GM23338 (cell line): ENCODE data around the gene INO80C. TPM values are rescaled to one million over a fixed set of nuclear protein-coding genes. Genes with fewer than 3 reads are reported as not detected.

Experiments
- ATAC-seq: fragments of 200-7000 bp; cut with Tn5 transposase; 3 replicates; pipeline ENCODE4 v1.9.1; 2020
- DNase-seq: peaks from one replicate; pipeline ENCODE4 v3.0.0-alpha.2; 2015; ENCODE audit warnings: low spot score
- H2AFZ ChIP-seq: fragments of 200-600 bp; sonication (generic); 2 replicates; pipeline ENCODE4 v1.8.0; 2016; ENCODE audit warnings: antibody characterized with exemption, mild to moderate bottlenecking, moderate library complexity
- H3F3A ChIP-seq: fragments of 200-600 bp; sonication (generic); replicated peaks from 2 replicates; pipeline ENCODE4 v1.8.0; 2017; ENCODE audit warnings: antibody characterized with exemption, mixed run types, low read depth
- H3K27ac ChIP-seq: fragments of 200-600 bp; sonication (generic); 2 replicates; pipeline ENCODE4 v1.6.1; 2016; ENCODE audit warnings: low read depth
- H3K27me3 ChIP-seq: fragments of 200-600 bp; sonication (generic); 2 replicates; pipeline ENCODE4 v1.8.0; 2016; ENCODE audit warnings: mild to moderate bottlenecking, mixed run types, moderate library complexity; ENCODE audit not compliant: insufficient read depth
- H3K36me3 ChIP-seq: fragments of 200-600 bp; sonication (generic); 2 replicates; pipeline ENCODE4 v1.8.0; 2016; ENCODE audit warnings: mild to moderate bottlenecking; ENCODE audit not compliant: insufficient read depth
- H3K4me1 ChIP-seq: fragments of 200-600 bp; sonication (generic); 2 replicates; pipeline ENCODE4 v1.8.0; 2016; ENCODE audit warnings: mild to moderate bottlenecking, moderate library complexity; ENCODE audit not compliant: insufficient read depth
- H3K4me2 ChIP-seq: fragments of 200-600 bp; sonication (generic); 2 replicates; pipeline ENCODE4 v1.7.1; 2017; ENCODE audit warnings: mixed run types
- H3K4me3 ChIP-seq: fragments of 200-600 bp; sonication (generic); 2 replicates; pipeline ENCODE4 v1.6.1; 2016; ENCODE audit warnings: mixed run types
- H3K79me2 ChIP-seq: fragments of 200-600 bp; sonication (generic); replicated peaks from 2 replicates; pipeline ENCODE4 v1.8.0; 2017; ENCODE audit warnings: mild to moderate bottlenecking; ENCODE audit not compliant: insufficient read depth
- H3K9me2 ChIP-seq: fragments of 200-600 bp; sonication (generic); 2 replicates; pipeline ENCODE4 v1.8.0; 2017; ENCODE audit not compliant: insufficient read depth
- H4K20me1 ChIP-seq: fragments of 200-600 bp; sonication (generic); replicated peaks from 2 replicates; pipeline ENCODE4 v1.8.0; 2017; ENCODE audit warnings: mild to moderate bottlenecking; ENCODE audit not compliant: insufficient read depth
- H3K27ac Mint-ChIP-seq: 2 replicates; pipeline ENCODE4 v1.8.0; 2020; ENCODE audit warnings: inconsistent platforms, mild to moderate bottlenecking, moderate library complexity, mixed read lengths
- H3K27me3 Mint-ChIP-seq: 3 replicates; pipeline ENCODE4 v1.8.0; 2022; ENCODE audit warnings: low read depth, mild to moderate bottlenecking, moderate library complexity, mixed read lengths, inconsistent platforms; ENCODE audit not compliant: insufficient read depth, poor library complexity
- H3K36me3 Mint-ChIP-seq: 3 replicates; pipeline ENCODE4 v1.8.0; 2021; ENCODE audit warnings: low read depth, mild to moderate bottlenecking, inconsistent platforms, moderate library complexity, mixed read lengths
- H3K4me1 Mint-ChIP-seq: 3 replicates; pipeline ENCODE4 v1.8.0; 2020; ENCODE audit warnings: mild to moderate bottlenecking, inconsistent platforms, mixed read lengths
- H3K4me3 Mint-ChIP-seq: 3 replicates; pipeline ENCODE4 v1.8.0; 2021; ENCODE audit warnings: moderate library complexity, mild to moderate bottlenecking, inconsistent platforms, mixed read lengths
- H3K9me3 Mint-ChIP-seq: 3 replicates; pipeline ENCODE4 v1.8.0; 2020; ENCODE audit warnings: moderate library complexity, mild to moderate bottlenecking, inconsistent platforms, mixed read lengths
- CREB1 ChIP-seq: fragments of 250-450 bp; sonication (Bioruptor Pico); IDR thresholded peaks from 2 replicates; pipeline ENCODE4 v1.5.0; 2020; ENCODE audit warnings: low read depth, mild to moderate bottlenecking, moderate library complexity
- EZH2 ChIP-seq: fragments of 200-600 bp; sonication (generic); IDR thresholded peaks from one replicate; pipeline ENCODE4 v1.8.0; 2017; ENCODE audit warnings: antibody characterized with exemption, mild to moderate bottlenecking, low read depth; ENCODE audit not compliant: unreplicated experiment
- EZH2phosphoT487 ChIP-seq: fragments of 200-600 bp; sonication (generic); IDR thresholded peaks from one replicate; pipeline ENCODE4 v1.8.1; 2018; ENCODE audit warnings: antibody characterized with exemption; ENCODE audit not compliant: unreplicated experiment
- JUNB ChIP-seq: IDR thresholded peaks from one replicate; pipeline ENCODE4 v1.6.1; 2016; ENCODE audit warnings: antibody characterized with exemption; ENCODE audit not compliant: unreplicated experiment
- NANOG ChIP-seq: IDR thresholded peaks from 2 replicates; pipeline ENCODE4 v1.6.1; 2016; ENCODE audit warnings: antibody characterized with exemption, borderline replicate concordance
- POLR2AphosphoS5 ChIP-seq: IDR thresholded peaks from 2 replicates; pipeline ENCODE4 v1.6.1; 2016; ENCODE audit warnings: antibody characterized with exemption, low read depth
- STAT1 ChIP-seq: IDR thresholded peaks from one replicate; pipeline ENCODE4 v1.6.1; 2016; ENCODE audit warnings: antibody characterized with exemption; ENCODE audit not compliant: unreplicated experiment
- ZNF114 ChIP-seq: fragments of 250-450 bp; sonication (Bioruptor Pico); IDR thresholded peaks from 2 replicates; pipeline ENCODE4 v1.5.0; 2020; ENCODE audit warnings: mild to moderate bottlenecking, moderate library complexity
- ZNF331 ChIP-seq: fragments of 250-450 bp; sonication (Bioruptor Pico); IDR thresholded peaks from 2 replicates; pipeline ENCODE4 v1.5.0; 2020; ENCODE audit warnings: low read depth, mild to moderate bottlenecking, moderate library complexity
- polyA plus RNA-seq: library from polyadenylated mRNA; unstranded; fragments of >200 nt; fragmentation: Nextera tagmentation; extraction: Ambion mirVana; gene quantifications from 2 replicates; pipeline ENCODE4 v1.2.1, GENCODE V29; 2016
- total RNA-seq: library from RNA; depleted of rRNA; stranded (reverse); fragments of >200 nt; shearing (Covaris generic); gene quantifications from 2 replicates; pipeline ENCODE4 v1.2.3, GENCODE V29; 2014
- TF ChIP-seq, protein P1 (sequence below), 2 experiments: fragments of 200-600 bp in 1 of 2; sonication (generic) in 1 of 2; conservative IDR thresholded peaks; 2 replicates each; pipeline versions ENCODE4 v1.5.1 to v1.6.1; 2016 to 2017; ENCODE audit warnings: antibody characterized with exemption in 2 of 2, low read depth in 2 of 2, mild to moderate bottlenecking in 2 of 2, moderate library complexity in 1 of 2
- TF ChIP-seq, protein P2 (sequence below): IDR thresholded peaks from one replicate; pipeline ENCODE4 v1.6.1; 2018; ENCODE audit warnings: antibody characterized with exemption; ENCODE audit not compliant: unreplicated experiment
- TF ChIP-seq, protein P3 (sequence below): IDR thresholded peaks from 2 replicates; pipeline ENCODE4 v1.6.1; 2016; ENCODE audit warnings: antibody characterized with exemption
- TF ChIP-seq, protein P4 (sequence below): fragments of 250-450 bp; sonication (Bioruptor Pico); IDR thresholded peaks from 2 replicates; pipeline ENCODE4 v1.5.0; 2020; ENCODE audit warnings: mild to moderate bottlenecking, moderate library complexity

INO80C gene
- total and polyA plus RNA-seq, 2 experiments from 2014 or later = 16.3 to 52.3 TPM

DNA sequence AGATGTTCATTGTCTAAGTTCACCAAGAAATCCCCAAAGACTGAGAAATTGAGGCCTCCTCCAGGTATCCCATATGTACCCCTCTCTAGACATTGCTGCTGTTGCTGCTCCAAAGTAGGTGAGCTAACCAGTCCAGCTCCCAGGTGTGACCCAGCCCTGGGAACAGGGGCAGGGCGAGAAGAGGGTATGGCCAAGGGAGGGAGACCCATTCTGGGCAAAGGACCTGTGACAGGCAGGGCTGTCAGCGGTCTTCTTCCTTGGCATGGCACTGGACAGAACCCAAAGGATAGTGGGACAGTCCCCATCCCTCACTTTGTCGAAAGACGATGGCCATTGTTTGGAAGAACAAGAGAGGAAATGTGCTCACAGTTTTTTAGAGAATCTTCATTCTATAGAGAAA is 7.2 kb upstream of the INO80C start:
- Histone ChIP-seq H3K4me1 (peaks cover 7% of the 10 kb centered on the region), H3K36me3 (no peaks in the 10 kb centered on the region), H3K27me3 (no peaks in the 10 kb centered on the region), H2AFZ (no peak overlapping the region), H3F3A (no peaks in the 10 kb centered on the region), H3K9me2 (no peaks in the 10 kb centered on the region), H4K20me1 (no peaks in the 10 kb centered on the region), H3K4me2 (no peak overlapping the region), H3K27ac (no peak overlapping the region), H3K79me2 (no peaks in the 10 kb centered on the region), H3K4me3 (no peak overlapping the region)
- H3K36me3 Mint-ChIP-seq = no peaks in the 10 kb centered on the region
- no peak for DNase-seq
- no peaks in the 10 kb centered on the region for H3K9me3 Mint-ChIP-seq
- no peak overlapping the region for H3K4me3 Mint-ChIP-seq
- no peaks in the 10 kb centered on the region for H3K27me3 Mint-ChIP-seq
- H3K27ac Mint-ChIP-seq = no peak overlapping the region
- TF ChIP-seq, protein P1, sequence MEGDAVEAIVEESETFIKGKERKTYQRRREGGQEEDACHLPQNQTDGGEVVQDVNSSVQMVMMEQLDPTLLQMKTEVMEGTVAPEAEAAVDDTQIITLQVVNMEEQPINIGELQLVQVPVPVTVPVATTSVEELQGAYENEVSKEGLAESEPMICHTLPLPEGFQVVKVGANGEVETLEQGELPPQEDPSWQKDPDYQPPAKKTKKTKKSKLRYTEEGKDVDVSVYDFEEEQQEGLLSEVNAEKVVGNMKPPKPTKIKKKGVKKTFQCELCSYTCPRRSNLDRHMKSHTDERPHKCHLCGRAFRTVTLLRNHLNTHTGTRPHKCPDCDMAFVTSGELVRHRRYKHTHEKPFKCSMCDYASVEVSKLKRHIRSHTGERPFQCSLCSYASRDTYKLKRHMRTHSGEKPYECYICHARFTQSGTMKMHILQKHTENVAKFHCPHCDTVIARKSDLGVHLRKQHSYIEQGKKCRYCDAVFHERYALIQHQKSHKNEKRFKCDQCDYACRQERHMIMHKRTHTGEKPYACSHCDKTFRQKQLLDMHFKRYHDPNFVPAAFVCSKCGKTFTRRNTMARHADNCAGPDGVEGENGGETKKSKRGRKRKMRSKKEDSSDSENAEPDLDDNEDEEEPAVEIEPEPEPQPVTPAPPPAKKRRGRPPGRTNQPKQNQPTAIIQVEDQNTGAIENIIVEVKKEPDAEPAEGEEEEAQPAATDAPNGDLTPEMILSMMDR (conservative IDR thresholded peaks at IDR 0.05; ENCODE audit: low read depth in 2 of 2) = no peak
- no peak for TF ChIP-seq EZH2phosphoT487
- TF ChIP-seq ZNF331 = no peak
- no peak for TF ChIP-seq EZH2
- TF ChIP-seq POLR2AphosphoS5 = no peak
- no peak for TF ChIP-seq STAT1
- TF ChIP-seq JUNB = no peak
- TF ChIP-seq, protein P2, sequence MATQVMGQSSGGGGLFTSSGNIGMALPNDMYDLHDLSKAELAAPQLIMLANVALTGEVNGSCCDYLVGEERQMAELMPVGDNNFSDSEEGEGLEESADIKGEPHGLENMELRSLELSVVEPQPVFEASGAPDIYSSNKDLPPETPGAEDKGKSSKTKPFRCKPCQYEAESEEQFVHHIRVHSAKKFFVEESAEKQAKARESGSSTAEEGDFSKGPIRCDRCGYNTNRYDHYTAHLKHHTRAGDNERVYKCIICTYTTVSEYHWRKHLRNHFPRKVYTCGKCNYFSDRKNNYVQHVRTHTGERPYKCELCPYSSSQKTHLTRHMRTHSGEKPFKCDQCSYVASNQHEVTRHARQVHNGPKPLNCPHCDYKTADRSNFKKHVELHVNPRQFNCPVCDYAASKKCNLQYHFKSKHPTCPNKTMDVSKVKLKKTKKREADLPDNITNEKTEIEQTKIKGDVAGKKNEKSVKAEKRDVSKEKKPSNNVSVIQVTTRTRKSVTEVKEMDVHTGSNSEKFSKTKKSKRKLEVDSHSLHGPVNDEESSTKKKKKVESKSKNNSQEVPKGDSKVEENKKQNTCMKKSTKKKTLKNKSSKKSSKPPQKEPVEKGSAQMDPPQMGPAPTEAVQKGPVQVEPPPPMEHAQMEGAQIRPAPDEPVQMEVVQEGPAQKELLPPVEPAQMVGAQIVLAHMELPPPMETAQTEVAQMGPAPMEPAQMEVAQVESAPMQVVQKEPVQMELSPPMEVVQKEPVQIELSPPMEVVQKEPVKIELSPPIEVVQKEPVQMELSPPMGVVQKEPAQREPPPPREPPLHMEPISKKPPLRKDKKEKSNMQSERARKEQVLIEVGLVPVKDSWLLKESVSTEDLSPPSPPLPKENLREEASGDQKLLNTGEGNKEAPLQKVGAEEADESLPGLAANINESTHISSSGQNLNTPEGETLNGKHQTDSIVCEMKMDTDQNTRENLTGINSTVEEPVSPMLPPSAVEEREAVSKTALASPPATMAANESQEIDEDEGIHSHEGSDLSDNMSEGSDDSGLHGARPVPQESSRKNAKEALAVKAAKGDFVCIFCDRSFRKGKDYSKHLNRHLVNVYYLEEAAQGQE = no peak
- no peak for TF ChIP-seq ZNF114
- TF ChIP-seq NANOG = no peak
- no peak for TF ChIP-seq CREB1
- TF ChIP-seq, protein P3, sequence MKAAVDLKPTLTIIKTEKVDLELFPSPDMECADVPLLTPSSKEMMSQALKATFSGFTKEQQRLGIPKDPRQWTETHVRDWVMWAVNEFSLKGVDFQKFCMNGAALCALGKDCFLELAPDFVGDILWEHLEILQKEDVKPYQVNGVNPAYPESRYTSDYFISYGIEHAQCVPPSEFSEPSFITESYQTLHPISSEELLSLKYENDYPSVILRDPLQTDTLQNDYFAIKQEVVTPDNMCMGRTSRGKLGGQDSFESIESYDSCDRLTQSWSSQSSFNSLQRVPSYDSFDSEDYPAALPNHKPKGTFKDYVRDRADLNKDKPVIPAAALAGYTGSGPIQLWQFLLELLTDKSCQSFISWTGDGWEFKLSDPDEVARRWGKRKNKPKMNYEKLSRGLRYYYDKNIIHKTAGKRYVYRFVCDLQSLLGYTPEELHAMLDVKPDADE = no peak
- TF ChIP-seq, protein P4, sequence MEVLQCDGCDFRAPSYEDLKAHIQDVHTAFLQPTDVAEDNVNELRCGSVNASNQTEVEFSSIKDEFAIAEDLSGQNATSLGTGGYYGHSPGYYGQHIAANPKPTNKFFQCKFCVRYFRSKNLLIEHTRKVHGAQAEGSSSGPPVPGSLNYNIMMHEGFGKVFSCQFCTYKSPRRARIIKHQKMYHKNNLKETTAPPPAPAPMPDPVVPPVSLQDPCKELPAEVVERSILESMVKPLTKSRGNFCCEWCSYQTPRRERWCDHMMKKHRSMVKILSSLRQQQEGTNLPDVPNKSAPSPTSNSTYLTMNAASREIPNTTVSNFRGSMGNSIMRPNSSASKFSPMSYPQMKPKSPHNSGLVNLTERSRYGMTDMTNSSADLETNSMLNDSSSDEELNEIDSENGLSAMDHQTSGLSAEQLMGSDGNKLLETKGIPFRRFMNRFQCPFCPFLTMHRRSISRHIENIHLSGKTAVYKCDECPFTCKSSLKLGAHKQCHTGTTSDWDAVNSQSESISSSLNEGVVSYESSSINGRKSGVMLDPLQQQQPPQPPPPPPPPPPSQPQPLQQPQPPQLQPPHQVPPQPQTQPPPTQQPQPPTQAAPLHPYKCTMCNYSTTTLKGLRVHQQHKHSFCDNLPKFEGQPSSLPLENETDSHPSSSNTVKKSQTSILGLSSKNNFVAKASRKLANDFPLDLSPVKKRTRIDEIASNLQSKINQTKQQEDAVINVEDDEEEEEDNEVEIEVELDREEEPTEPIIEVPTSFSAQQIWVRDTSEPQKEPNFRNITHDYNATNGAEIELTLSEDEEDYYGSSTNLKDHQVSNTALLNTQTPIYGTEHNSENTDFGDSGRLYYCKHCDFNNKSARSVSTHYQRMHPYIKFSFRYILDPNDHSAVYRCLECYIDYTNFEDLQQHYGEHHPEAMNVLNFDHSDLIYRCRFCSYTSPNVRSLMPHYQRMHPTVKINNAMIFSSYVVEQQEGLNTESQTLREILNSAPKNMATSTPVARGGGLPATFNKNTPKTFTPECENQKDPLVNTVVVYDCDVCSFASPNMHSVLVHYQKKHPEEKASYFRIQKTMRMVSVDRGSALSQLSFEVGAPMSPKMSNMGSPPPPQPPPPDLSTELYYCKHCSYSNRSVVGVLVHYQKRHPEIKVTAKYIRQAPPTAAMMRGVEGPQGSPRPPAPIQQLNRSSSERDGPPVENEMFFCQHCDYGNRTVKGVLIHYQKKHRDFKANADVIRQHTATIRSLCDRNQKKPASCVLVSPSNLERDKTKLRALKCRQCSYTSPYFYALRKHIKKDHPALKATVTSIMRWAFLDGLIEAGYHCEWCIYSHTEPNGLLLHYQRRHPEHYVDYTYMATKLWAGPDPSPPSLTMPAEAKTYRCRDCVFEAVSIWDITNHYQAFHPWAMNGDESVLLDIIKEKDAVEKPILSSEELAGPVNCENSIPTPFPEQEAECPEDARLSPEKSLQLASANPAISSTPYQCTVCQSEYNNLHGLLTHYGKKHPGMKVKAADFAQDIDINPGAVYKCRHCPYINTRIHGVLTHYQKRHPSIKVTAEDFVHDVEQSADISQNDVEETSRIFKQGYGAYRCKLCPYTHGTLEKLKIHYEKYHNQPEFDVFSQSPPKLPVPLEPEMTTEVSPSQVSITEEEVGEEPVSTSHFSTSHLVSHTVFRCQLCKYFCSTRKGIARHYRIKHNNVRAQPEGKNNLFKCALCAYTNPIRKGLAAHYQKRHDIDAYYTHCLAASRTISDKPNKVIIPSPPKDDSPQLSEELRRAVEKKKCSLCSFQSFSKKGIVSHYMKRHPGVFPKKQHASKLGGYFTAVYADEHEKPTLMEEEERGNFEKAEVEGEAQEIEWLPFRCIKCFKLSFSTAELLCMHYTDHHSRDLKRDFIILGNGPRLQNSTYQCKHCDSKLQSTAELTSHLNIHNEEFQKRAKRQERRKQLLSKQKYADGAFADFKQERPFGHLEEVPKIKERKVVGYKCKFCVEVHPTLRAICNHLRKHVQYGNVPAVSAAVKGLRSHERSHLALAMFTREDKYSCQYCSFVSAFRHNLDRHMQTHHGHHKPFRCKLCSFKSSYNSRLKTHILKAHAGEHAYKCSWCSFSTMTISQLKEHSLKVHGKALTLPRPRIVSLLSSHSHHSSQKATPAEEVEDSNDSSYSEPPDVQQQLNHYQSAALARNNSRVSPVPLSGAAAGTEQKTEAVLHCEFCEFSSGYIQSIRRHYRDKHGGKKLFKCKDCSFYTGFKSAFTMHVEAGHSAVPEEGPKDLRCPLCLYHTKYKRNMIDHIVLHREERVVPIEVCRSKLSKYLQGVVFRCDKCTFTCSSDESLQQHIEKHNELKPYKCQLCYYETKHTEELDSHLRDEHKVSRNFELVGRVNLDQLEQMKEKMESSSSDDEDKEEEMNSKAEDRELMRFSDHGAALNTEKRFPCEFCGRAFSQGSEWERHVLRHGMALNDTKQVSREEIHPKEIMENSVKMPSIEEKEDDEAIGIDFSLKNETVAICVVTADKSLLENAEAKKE (CRISPR knock-in tag) = no peak
- peaks cover 15% of the 10 kb centered on the region for H3K4me1 Mint-ChIP-seq
- no peak for ATAC-seq
